HG03060 (cell line): ENCODE measurements around the gene RNF227.

Experiments used
- ATAC-seq: cut with Tn5 transposase; IDR thresholded peaks from one replicate; pipeline ENCODE4 v1.9.1; 2021; ENCODE audit warnings: low read depth, moderate number of reproducible peaks; ENCODE audit not compliant: unreplicated experiment

RNF227 gene

GRCh38 chr17:7893187-7893880, 22.8 kb downstream of the RNF227 start:
- no peak for ATAC-seq

GRCh38 chr17:7889166-7889955, 26.7 kb downstream of the RNF227 start:
- ATAC-seq, result no peak

- no peak for ATAC-seq
Measured at GRCh38 chr17:7888184-7888920, 27.7 kb downstream of the RNF227 start, which contains the start of gene CHD3. TSS of gene CHD3 (plus strand) at chr17:7888789. CDS start at chr17:7889001, 212 bp downstream.

GRCh38 chr17:7887482-7888183, 28.5 kb downstream of the RNF227 start:
- ATAC-seq, result no peak

GRCh38 chr17:7887038-7887481, 29.0 kb downstream of the RNF227 start:
- no peak for ATAC-seq

- no peak for ATAC-seq
Measured at GRCh38 chr17:7886227-7887037, 29.7 kb downstream of the RNF227 start.

GRCh38 chr17:7885367-7886226, 30.5 kb downstream of the RNF227 start:
- ATAC-seq, result no peak

GRCh38 chr17:7884581-7885366, 31.3 kb downstream of the RNF227 start:
- ATAC-seq, result no peak

- no peak for ATAC-seq
Measured at GRCh38 chr17:7883781-7884386, 32.2 kb downstream of the RNF227 start.

GRCh38 chr17:7882629-7883028, 33.5 kb downstream of the RNF227 start:
- ATAC-seq, result no peak

- ATAC-seq, result no peak
Measured at GRCh38 chr17:7882068-7882467, 34.0 kb downstream of the RNF227 start.

GRCh38 chr17:7881276-7882054, 34.6 kb downstream of the RNF227 start:
- ATAC-seq, result no peak

- no peak for ATAC-seq
Measured at GRCh38 chr17:7880076-7880868, 35.8 kb downstream of the RNF227 start.

GRCh38 chr17:7878234-7878633, 37.9 kb downstream of the RNF227 start:
- no peak for ATAC-seq

- ATAC-seq, result no peak
Measured at GRCh38 chr17:7875804-7876370, 40.2 kb downstream of the RNF227 start.

GRCh38 chr17:7873051-7873450, 43.0 kb downstream of the RNF227 start:
- no peak for ATAC-seq
